Cardiac muscle cell (in vitro differentiated cells and primary cell): ENCODE results near the gene JUP. TPM values are rescaled to one million over a fixed set of nuclear protein-coding genes. Genes with fewer than 3 reads are reported as not detected.

Experiments used
- DNase-seq, 2 donors: peaks; one replicate each; pipeline versions ENCODE4 v3.0.0 to v3.0.0-alpha.2; 2010 to 2017; ENCODE audit warnings: low read depth in 1 of 2, low spot score in 1 of 2
- H3K27ac ChIP-seq: fragments of 200-600 bp; sonication (generic); 2 replicates; pipeline ENCODE4 v1.5.1; 2016
- H3K27me3 ChIP-seq: fragments of 200-600 bp; sonication (generic); 2 replicates; pipeline ENCODE4 v1.6.0; 2016; ENCODE audit warnings: control low read depth
- H3K36me3 ChIP-seq: fragments of 200-600 bp; sonication (generic); 2 replicates; pipeline ENCODE4 v1.5.1; 2016; ENCODE audit warnings: control low read depth
- H3K4me1 ChIP-seq: fragments of 200-600 bp; sonication (generic); 2 replicates; pipeline ENCODE4 v1.8.1; 2017; ENCODE audit warnings: low read depth, mild to moderate bottlenecking, mixed run types
- H3K4me3 ChIP-seq: fragments of 200-600 bp; sonication (generic); 2 replicates; pipeline ENCODE4 v1.5.1; 2016; ENCODE audit warnings: mild to moderate bottlenecking
- H3K9me3 ChIP-seq: fragments of 200-600 bp; sonication (generic); 2 replicates; pipeline ENCODE4 v1.5.1; 2017; ENCODE audit warnings: low read depth, mild to moderate bottlenecking, control low read depth
- CTCF ChIP-seq: IDR thresholded peaks from 2 replicates; pipeline ENCODE4 v1.5.1; 2012; ENCODE audit warnings: low read depth, mild to moderate bottlenecking, low read length
- polyA plus RNA-seq: library from polyadenylated mRNA; unstranded; fragments of >200 nt; fragmentation: Nextera tagmentation; extraction: Ambion mirVana; gene quantifications from 2 replicates; pipeline ENCODE4 v1.2.1, GENCODE V29; 2016
- total RNA-seq: library from RNA; depleted of rRNA; stranded (reverse); fragments of >200 nt; gene quantifications from 2 replicates; pipeline ENCODE4 v1.2.3, GENCODE V29; 2016

Gene JUP
- total and polyA plus RNA-seq, 2 experiments from 2014 or later: 160 to 296 TPM

GRCh38 chr17:41735744-41736143, 50.8 kb downstream of the JUP start:
- Histone ChIP-seq H3K4me1 (peaks cover 6% of the 10 kb centered on the region), H3K27ac (no peak overlapping the region), H3K27me3 (peaks cover 70% of the 10 kb centered on the region), H3K36me3 (no peaks in the 10 kb centered on the region), H3K9me3 (no peaks in the 10 kb centered on the region), H3K4me3 (no peak overlapping the region)
- DNase-seq: no peak
- no peak for TF ChIP-seq CTCF

DNA sequence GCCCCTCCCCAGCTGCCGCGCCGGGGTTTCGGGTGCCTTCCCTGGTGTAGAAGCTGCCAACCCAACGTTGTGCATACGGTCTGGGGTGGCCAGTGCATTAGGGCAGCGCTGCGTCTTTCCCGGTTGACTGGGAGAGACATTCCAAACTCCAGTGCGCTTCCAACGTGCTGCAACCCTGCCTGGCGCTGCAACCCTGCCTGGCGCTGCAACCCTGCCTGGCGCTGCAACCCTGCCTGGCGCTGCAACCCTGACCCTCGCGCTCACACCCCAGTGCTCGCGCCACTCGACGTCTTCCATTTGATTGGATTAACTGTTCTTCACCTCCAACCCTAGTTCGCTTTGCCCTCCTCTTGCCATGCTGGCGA, 51.6 kb downstream of the JUP start:
- H3K4me3 ChIP-seq: peak overlapping the region; percentile 40
- H3K27me3 ChIP-seq: peaks cover 70% of the 10 kb centered on the region
- H3K9me3 ChIP-seq: no peaks in the 10 kb centered on the region
- peaks cover 6% of the 10 kb centered on the region for H3K4me1 ChIP-seq
- H3K27ac ChIP-seq: no peak overlapping the region
- H3K36me3 ChIP-seq: no peaks in the 10 kb centered on the region
- peak in 1 of 2 donors; percentile 51 for DNase-seq
- TF ChIP-seq CTCF: no peak

- Histone ChIP-seq H3K36me3 (no peaks in the 10 kb centered on the region), H3K4me1 (peaks cover 6% of the 10 kb centered on the region), H3K27me3 (peaks cover 70% of the 10 kb centered on the region), H3K4me3 (peak within 1 kb of the TSS; percentile 40), H3K27ac (no peak within 1 kb of the TSS), H3K9me3 (no peaks in the 10 kb centered on the region)
- TF ChIP-seq CTCF: no peak
- peak; percentile 31 to 63 for DNase-seq
Observed at GRCh38 chr17:41734139-41734948, 52.2 kb downstream of the JUP start, which contains the start of gene HAP1. HAP1 (minus strand) TSS chr17:41734643; CDS start chr17:41734634, 9 bp downstream.

DNA sequence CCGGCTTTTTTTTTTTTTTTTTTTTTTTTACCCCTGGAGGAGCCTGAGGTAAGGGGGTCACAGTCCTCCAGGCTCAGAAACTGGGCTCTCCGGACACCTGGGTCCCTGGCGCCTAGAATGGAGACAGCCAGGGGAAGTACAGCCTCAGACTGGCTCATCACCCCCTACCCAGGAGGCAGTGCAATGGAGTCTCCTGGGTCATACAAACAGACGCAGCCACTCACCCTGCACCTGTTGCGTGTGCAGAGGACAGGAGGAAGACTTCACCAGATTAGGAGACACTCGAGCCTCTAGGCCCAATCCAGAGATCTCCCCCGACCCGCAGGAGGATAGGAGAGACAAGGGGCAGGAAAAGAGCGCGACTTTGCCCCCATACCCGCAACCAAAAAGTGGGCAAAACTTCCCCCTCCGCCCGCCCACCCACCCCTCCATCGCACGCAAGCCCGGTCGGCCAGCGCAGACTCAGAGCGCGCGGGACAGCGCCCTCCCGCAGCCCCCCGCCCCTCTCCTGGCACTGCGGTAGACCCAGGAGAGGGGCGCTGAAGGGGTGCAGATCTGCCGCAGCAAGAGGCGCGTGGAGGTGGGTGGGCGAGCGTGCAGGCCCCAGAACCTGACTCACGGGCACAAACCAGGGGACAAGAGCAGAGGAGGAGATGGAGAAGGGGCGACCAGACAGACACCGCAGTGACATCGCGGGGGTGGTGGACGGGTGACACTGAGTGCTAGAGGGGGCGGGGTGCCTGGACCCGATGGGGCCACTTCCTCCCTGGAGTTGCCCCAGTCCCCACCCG, 53.0 kb downstream of the JUP start:
- Histone ChIP-seq H3K36me3 (no peaks in the 10 kb centered on the region), H3K4me1 (peaks cover 6% of the 10 kb centered on the region), H3K4me3 (peak overlapping the region; percentile 40), H3K9me3 (no peaks in the 10 kb centered on the region), H3K27me3 (peaks cover 70% of the 10 kb centered on the region), H3K27ac (no peak overlapping the region)
- DNase-seq: no peak
- no peak for TF ChIP-seq CTCF

GRCh38 chr17:41731836-41732235, 54.7 kb downstream of the JUP start:
- no peak overlapping the region for H3K27ac ChIP-seq
- H3K4me3 ChIP-seq: no peak overlapping the region
- no peak for DNase-seq
- peaks cover 4% of the 10 kb centered on the region for H3K4me1 ChIP-seq
- H3K27me3 ChIP-seq: peaks cover 59% of the 10 kb centered on the region
- H3K36me3 ChIP-seq: no peaks in the 10 kb centered on the region
- no peaks in the 10 kb centered on the region for H3K9me3 ChIP-seq
- TF ChIP-seq CTCF: no peak
